DMS 273 (cell line): ENCODE results near the gene SDK1.
A peak's percentile ranks its signal among the peaks of the same experiment; 100 is the strongest.
"Not testable (repeated sequence)": the region's sequence is repeated elsewhere in the genome, so short reads cannot be mapped to it uniquely, and the experiment has no call there.

Source experiments
- DNase-seq: peaks from one replicate; lab custom pipeline; 2025; ENCODE audit not compliant: unreplicated experiment; lab: John Stamatoyannopoulos, UW

SDK1 gene

DNA sequence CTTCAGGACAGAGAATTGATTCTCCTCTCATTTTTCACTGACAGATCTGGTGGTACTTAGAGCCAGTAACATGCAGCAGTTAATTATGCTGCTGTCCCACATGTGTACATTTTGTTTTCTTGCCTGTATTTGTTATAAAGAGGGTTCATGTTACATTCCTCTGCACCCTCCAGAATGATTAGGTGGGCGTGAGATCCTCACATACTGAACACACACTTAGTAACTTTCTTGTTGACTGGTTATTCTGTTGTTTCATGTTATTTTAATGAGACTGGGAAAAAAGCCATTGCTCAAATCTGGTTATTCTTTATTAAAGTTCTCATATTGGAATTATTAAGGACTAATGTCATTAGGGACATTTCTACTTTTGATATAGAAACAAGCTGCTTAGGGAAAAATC is 409.1 kb downstream of the SDK1 start:
- DNase-seq: no peak

GRCh38 chr7:3710531-3710930 is 409.5 kb downstream of the SDK1 start:
- DNase-seq: no peak

- peak; percentile 36 for DNase-seq
Observed at GRCh38 chr7:3712841-3713240, 411.8 kb downstream of the SDK1 start.

DNA sequence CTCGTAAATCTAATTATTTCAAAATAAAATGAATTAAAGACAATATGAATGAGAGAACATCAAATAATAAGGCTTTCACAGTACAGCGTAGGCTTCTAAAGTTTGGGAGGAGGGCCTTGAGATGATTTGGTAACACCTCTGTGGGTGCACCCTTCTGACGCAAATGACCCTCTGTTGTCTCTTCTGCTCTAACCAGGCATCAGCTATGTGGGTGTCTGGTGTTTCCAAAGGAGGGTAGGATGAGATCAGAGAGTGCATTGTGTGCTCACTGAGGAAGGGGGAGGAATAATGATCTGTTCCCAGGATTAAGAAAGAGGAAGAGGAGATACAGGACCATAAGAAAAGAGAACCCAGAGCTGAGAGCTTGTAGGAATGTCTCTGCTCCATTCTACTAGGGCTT is 420.4 kb downstream of the SDK1 start:
- DNase-seq: no peak

DNA sequence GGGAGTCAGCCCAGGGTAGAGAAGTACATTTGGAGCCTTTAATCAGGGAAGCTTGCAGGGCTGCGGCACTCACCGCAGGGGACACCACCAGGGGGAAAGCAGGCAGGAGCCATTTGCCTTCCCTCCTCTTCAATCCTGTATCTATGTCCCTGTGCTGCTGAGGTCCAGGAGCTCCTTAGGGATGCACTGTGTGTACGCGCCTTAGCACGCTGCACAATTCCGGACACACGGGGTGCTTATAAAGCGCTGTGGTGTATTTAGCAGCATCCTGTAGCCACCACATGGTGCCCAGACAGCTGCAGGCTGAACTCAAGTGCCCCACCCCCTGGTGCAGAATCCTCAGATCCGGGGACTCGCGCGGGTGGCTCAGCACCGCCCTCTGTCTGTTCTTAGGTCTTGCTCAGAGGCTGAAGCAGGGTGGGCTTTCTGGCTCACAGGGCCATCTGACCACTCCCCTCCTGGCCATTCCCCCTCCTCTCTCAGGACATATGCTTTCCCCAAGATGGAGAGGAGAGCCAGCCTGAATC is 421.4 kb downstream of the SDK1 start:
- peak; percentile 66 for DNase-seq

DNA sequence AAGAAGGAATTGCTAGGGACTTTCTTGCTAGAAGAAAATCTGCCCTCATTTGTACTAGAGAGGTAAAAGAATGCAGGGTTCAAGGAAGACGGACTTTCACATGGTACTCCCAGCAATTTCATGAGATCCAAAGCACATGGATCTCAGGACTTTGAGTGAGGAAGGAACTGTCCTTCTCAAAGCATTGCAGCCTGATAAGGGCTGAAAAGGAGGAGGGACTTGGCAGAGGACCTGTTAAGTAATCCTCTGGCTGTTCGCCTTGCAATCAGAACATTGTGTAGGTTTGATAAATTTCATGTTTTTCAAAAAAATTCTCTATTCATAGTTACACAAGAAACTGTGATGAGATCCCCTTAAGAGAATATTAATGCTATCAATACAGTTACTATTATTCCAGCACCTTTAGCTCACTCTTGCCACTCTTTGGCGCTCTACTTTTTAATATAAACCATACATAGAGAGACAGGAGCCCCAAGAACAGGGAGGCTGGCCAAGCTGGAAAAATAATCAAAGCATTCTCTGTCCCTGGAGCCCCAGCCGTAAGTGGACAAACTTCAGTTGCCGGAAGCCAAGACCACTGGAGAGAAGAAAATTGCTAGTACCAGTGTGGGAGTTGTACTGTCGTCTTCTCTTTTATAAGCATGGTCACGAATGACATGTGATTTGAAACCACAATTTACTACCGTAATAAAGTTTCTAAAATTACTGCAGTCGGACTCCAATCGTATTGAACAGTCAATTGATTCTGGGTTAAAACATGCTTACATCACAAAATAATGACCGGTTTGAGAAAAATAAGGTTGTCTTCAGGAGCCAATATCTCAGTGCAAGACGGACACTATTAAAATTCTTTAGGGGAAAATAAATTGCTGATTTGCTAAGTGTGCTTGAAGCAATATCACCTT is 424.4 kb downstream of the SDK1 start:
- DNase-seq: no peak

- peak; percentile 91 for DNase-seq
Observed at GRCh38 chr7:3730276-3730675, 429.2 kb downstream of the SDK1 start.

DNA sequence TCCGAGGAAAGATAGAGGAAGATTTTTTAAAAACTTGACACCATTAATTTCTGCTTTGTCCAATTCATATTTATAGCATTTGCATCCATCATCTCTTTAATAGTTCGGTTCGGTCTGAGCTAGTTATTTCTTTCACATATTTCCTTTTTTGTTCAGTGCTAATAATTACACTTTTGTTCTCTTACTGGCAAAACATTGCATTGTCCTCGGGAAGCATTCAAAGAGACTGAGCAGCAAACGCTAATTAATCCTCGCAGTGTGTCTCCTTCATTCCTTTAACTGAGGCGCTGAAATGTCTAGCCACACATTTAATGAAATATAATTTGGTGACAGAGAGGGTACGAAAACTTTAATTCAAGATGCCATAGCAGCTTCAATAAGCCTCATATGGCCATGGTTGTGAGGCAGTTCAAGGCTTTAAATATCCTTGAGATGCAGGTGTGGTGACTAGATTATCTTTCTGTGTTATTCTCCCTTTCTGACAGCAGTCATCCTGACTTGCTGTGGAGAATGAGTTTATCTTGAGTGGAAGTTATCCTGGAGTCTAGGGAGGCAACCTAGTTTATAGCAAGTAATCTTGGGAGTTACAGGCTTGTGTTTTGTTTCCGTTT is 431.4 kb downstream of the SDK1 start:
- DNase-seq: no peak

GRCh38 chr7:3733541-3734140 is 432.6 kb downstream of the SDK1 start:
- no peak for DNase-seq

GRCh38 chr7:3738964-3739363 is 437.9 kb downstream of the SDK1 start:
- no peak for DNase-seq

DNA sequence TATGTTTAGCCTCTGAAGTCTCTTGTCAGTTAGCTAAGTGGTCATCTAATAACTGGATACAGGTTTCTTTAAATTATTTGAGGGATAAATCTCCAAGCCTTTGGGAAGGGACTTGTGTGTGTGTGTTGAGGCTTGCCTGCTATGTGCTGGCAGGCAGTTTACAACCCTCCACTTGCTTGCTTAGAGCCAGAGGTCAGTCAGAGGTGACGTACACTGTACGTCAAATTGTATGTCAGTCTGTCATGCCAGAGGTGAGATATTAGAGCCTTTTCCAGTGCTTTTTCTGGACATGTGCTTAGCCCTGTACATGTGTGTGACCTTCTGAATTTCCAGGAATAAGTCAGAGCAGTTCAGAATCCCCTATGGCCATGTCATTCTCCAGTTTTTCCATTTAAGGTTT is 438.9 kb downstream of the SDK1 start:
- DNase-seq: no peak

GRCh38 chr7:3747467-3747866 is 446.4 kb downstream of the SDK1 start:
- no peak for DNase-seq

- no peak for DNase-seq
Observed at GRCh38 chr7:3748389-3748788, 447.3 kb downstream of the SDK1 start.

DNA sequence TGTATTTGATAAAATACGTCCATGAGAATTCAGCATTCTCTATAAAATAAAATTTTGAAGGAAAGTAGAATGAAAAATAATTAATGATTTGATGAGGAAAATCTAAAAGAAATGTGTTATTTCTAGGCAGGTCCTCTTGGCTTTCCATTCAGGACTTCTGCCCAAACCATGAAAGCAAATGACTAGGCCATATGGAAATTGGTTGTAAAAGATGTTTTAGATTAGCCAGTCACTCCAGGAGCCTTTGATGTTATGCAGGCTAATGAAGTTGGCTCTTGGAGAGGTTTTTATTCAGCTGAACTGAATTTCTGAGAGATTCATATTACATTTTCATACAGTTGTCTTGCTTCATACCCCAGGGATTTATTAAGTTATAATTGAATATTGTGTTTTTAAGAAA is 452.8 kb downstream of the SDK1 start:
- peak; percentile 75 for DNase-seq

GRCh38 chr7:3754493-3755341 is 453.7 kb downstream of the SDK1 start:
- DNase-seq: peak; percentile 91

- not testable (repeated sequence) for DNase-seq
Observed at GRCh38 chr7:3755778-3756453, 454.9 kb downstream of the SDK1 start.

- DNase-seq: no peak
Observed at GRCh38 chr7:3757059-3757458, 456.0 kb downstream of the SDK1 start.

GRCh38 chr7:3760651-3761050 is 459.6 kb downstream of the SDK1 start:
- no peak for DNase-seq

- no peak for DNase-seq
Observed at GRCh38 chr7:3762146-3762831, 461.2 kb downstream of the SDK1 start.
